GM13976 (cell line): ENCODE measurements around the gene ZC3H12A.

Source experiments
- DNase-seq: peaks from one replicate; pipeline ENCODE4 v3.0.0; 2012; ENCODE audit warnings: low spot score
- in situ Hi-C: fragments of 300-500 bp; cut with MboI; formaldehyde crosslinking; loops from one replicate; pipeline ENCODE4 v1.12.0; 2022; ENCODE audit warnings: low sequenced_read_pairs, mixed read lengths, inconsistent platforms; ENCODE audit not compliant: unreplicated experiment
- TF ChIP-seq, protein P1 (sequence below): IDR thresholded peaks from 2 replicates; pipeline ENCODE4 v1.5.1; 2012; ENCODE audit warnings: borderline replicate concordance, mild to moderate bottlenecking; ENCODE audit not compliant: insufficient read depth; ENCODE audit errors: extremely low read depth, missing control alignments, control extremely low read depth

ZC3H12A gene

DNA sequence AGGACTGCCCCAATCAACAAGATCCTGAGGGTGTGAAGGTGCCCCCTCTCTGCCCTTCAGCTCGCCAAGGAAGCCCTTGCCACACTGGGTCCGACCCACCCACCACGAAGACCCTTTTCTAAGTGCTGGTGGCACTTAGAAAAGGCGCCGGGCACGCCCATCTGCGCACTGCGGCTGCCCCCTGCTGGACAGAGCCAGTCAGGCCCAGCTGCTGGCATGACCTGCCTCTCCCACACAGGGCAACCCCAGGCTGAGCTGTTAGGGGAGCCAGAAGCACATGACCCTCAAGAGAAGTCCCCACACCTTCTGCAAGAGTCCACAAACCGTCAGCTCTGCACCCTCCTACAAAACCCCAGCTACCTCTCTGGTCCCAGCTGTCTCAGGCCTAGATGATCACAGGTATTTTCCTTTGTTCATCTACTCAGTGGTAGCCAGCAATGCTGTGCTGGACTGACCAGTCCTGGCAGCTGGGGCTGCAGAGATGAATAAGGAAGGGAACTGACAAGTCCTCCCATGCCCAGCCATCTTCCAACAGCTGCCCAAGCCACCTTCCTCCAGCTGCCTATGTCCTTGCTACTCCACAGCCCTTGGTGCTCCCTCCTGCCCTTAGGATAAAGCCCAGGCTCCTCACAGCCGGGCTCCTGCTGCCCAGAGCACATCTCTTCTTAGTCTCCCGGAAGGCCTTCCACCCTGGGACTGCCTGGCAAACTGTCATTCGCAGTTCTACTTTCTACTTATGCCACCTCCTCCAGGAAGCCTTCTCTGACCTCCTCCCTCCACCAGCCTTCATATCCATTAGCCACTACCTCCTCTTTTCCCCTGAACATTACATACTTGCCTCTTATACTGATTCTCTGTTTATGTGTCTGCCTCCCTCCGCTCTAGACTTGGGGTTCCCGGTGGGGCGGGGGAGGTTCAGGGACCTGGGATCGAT, 39.8 kb upstream of the ZC3H12A start:
- peak; percentile 91 for DNase-seq
- TF ChIP-seq, protein P1, sequence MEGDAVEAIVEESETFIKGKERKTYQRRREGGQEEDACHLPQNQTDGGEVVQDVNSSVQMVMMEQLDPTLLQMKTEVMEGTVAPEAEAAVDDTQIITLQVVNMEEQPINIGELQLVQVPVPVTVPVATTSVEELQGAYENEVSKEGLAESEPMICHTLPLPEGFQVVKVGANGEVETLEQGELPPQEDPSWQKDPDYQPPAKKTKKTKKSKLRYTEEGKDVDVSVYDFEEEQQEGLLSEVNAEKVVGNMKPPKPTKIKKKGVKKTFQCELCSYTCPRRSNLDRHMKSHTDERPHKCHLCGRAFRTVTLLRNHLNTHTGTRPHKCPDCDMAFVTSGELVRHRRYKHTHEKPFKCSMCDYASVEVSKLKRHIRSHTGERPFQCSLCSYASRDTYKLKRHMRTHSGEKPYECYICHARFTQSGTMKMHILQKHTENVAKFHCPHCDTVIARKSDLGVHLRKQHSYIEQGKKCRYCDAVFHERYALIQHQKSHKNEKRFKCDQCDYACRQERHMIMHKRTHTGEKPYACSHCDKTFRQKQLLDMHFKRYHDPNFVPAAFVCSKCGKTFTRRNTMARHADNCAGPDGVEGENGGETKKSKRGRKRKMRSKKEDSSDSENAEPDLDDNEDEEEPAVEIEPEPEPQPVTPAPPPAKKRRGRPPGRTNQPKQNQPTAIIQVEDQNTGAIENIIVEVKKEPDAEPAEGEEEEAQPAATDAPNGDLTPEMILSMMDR, result peak; percentile 93
- in situ Hi-C loops, result no loop called here

DNA sequence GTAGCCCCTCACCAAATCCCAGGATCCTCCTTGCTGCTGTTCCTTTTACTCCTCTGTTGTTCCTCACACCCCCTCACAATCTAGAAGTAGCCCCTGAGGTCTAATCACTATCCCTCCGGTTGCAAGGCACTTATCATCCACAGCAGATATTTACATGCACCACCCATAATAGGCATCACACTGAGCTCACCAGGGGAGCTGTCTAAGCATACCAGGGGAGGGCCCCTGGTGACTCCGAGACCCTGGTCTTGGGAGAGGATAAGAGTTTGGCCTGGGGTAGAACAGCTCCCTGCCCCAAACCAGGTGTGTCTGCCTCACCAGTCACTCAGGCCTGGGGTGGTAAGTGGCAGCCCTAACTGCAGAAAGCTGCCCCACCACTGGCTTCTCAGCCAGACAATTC, 37.3 kb upstream of the ZC3H12A start:
- in situ Hi-C loops, result no loop called here
- TF ChIP-seq, protein P1, result no peak
- DNase-seq, result no peak

DNA sequence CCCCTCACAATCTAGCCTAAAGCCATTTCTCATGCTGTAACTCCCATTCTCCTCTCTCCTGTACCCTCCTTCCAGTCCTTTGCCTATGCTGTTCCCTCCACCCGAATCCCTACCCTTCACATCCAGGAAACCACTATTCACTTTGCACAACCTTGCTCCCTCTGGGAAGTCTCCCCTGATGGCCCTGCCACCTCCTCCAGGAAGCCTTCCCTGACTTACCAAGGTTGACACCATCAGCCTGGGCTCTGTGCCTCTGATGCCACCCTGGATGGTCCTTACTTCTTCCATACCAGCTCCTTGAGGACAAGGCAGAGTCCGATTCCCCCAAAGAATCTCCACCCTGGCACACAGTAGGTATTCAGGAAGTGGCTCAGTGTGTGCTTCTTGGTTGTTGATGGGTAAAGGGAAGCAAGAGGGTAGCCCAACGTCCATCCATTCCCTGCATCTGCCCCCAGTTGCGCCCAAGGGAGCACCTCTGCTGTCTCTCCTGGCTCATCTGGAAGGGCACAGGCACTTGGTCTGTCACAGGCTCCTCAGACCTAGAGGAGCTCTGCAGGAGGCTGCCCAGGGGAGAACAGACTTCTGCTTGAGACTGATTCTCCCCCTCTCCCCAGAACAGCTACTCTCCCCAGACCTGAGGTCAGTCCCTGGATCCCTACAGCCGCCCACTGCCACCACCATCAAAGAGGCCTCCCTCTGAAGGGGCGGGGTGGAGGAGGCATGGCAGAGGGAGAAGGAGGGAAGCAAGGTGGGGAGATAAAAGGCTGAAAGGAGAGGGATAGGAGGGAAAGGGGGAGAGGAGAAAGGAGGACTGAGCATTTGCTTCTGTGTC, 36.1 kb upstream of the ZC3H12A start:
- in situ Hi-C loops, result no loop called here
- DNase-seq, result no peak
- TF ChIP-seq, protein P1, result no peak

DNA sequence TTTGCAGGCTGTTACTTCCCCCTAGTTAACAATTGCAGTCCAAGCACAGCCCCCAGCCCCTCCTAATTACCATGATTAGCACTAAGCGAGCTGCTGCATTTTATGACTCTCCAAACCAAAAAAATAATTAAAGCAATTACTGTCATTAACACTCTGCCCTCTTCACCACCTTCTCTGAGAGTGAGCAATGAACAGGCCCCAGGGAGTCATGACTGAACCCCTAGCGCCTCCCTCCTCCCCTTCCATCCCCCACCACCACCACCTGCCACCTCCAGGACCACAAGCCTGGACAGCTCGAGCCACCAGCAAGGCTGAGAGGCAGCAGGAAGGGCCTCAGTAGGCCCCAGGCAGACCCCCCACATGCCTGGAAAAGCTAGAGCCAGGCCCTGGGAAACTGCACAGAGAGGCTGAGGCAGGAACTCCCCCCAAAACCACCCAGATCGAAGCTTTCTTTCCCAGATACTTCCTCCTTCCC, 35.5 kb upstream of the ZC3H12A start:
- DNase-seq, result no peak
- TF ChIP-seq, protein P1, result no peak
- in situ Hi-C loops, result no loop called here

DNA sequence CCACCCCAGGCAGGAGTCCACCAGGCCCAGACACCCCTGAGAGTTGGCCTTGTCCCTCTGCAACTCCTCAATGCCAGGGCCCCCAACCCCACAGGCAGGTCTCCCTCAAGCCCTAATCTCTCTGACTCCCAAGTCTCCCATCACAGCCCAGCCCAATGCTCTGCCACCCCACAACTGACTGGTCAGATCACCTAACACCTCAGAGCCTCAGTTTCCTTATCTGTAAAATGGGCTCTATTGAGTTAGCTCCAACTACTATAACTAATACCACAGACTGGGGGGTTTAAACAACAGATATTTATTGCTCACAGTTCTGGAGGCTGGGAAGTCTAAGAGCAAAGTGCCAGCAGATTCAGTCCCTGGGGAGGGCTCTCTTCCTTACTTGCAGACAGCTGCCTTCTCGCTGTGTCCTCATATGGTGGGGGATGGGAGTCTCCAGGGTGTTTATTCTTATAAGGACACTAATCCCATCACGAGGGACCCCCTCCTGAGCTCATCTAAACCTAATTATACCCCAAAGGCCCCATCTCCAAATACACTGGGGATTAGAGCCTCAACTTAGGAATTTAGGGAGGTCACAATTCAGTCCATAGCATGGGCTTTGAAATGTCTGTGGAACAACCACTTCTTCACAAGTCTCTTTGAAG, 34.9 kb upstream of the ZC3H12A start:
- no peak for DNase-seq
- in situ Hi-C loops, result no loop called here
- TF ChIP-seq, protein P1, result no peak

DNA sequence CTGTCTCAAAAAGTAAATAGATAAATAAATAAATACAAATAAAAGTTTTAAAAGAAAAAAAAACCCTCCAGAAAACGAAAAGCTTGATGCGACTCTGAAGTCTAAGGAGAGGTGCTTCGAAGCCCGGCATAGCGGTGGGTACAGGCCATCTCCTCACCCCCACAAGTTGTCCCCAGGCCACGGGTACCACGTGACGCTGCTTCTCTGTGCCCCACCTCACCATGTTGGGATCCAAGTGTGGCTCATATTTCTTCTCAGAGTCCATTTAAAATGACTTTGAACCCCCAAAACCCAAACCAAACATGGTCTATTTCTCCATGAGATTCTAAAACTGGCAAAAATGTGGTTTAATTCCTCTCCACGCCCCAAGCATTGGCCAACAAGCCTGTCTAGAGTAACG, 32.9 kb upstream of the ZC3H12A start:
- TF ChIP-seq, protein P1, result no peak
- DNase-seq, result no peak
- in situ Hi-C loops, result no loop called here
